HG02642 (cell line): ENCODE data around the gene CCNI2.

ENCODE experiments used
- ATAC-seq: cut with Tn5 transposase; IDR thresholded peaks from one replicate; pipeline ENCODE4 v1.9.1; 2021; ENCODE audit warnings: mild to moderate bottlenecking; ENCODE audit not compliant: unreplicated experiment, poor library complexity

The CCNI2 gene

GRCh38 chr5:132748522-132749000 is 1.3 kb downstream of the CCNI2 start:
- ATAC-seq: no peak

- no peak for ATAC-seq
Measured at GRCh38 chr5:132749506-132749905, 2.3 kb downstream of the CCNI2 start.

- ATAC-seq: peak; percentile 33
Measured at GRCh38 chr5:132750471-132751230, 3.4 kb downstream of the CCNI2 start.

GRCh38 chr5:132751444-132751843 is 4.2 kb downstream of the CCNI2 start:
- peak; percentile 31 for ATAC-seq

GRCh38 chr5:132751971-132752580 is 4.8 kb downstream of the CCNI2 start:
- no peak for ATAC-seq

GRCh38 chr5:132752581-132753125 is 5.4 kb downstream of the CCNI2 start:
- no peak for ATAC-seq

- no peak for ATAC-seq
Measured at GRCh38 chr5:132753135-132753987, 6.1 kb downstream of the CCNI2 start.

GRCh38 chr5:132754111-132754510 is 6.9 kb downstream of the CCNI2 start:
- ATAC-seq: no peak

- ATAC-seq: no peak
Measured at GRCh38 chr5:132754947-132755346, 7.7 kb downstream of the CCNI2 start.

GRCh38 chr5:132756542-132756941 is 9.3 kb downstream of the CCNI2 start:
- ATAC-seq: no peak

- ATAC-seq: no peak
Measured at GRCh38 chr5:132758451-132758850, 11.2 kb downstream of the CCNI2 start.

- ATAC-seq: no peak
Measured at GRCh38 chr5:132759114-132760048, 12.2 kb downstream of the CCNI2 start.

- no peak for ATAC-seq
Measured at GRCh38 chr5:132760049-132760420, 12.8 kb downstream of the CCNI2 start.

- no peak for ATAC-seq
Measured at GRCh38 chr5:132760601-132761317, 13.5 kb downstream of the CCNI2 start.

GRCh38 chr5:132761321-132762240 is 14.4 kb downstream of the CCNI2 start:
- no peak for ATAC-seq

GRCh38 chr5:132762246-132763000 is 15.2 kb downstream of the CCNI2 start:
- no peak for ATAC-seq
